SU-DHL-6 (cell line): Measurements from ENCODE around the gene CNOT1.

ENCODE experiments used
- H2AFZ ChIP-seq: fragments of 200-600 bp; sonication (generic); 2 replicates; pipeline ENCODE4 v1.6.1; 2014; ENCODE audit warnings: low read depth, mild to moderate bottlenecking, moderate library complexity, mixed read lengths, antibody characterized with exemption, low read length; ENCODE audit not compliant: severe bottlenecking
- H3F3A ChIP-seq: fragments of 200-600 bp; shearing (Covaris generic); 2 replicates; pipeline ENCODE4 v1.6.0; 2016; ENCODE audit warnings: antibody characterized with exemption, mild to moderate bottlenecking; ENCODE audit not compliant: insufficient read depth
- H3K27ac ChIP-seq: fragments of 200-600 bp; sonication (generic); 2 replicates; pipeline ENCODE4 v1.5.1; 2016; ENCODE audit warnings: low read depth, mild to moderate bottlenecking, low read length, moderate library complexity, mixed read lengths
- H3K27me3 ChIP-seq: fragments of 200-600 bp; sonication (generic), shearing (Covaris generic); 2 replicates; pipeline ENCODE4 v1.6.0; 2014; ENCODE audit warnings: mild to moderate bottlenecking, low read length
- H3K36me3 ChIP-seq: fragments of 200-600 bp; sonication (generic); 2 replicates; pipeline ENCODE4 v1.6.1; 2014; ENCODE audit warnings: mild to moderate bottlenecking, low read length, mixed read lengths
- H3K4me2 ChIP-seq: fragments of 300-600, 200-600 bp; shearing (Covaris generic), sonication (generic); 2 replicates; pipeline ENCODE4 v1.6.0; 2014; ENCODE audit warnings: low read length, low read depth, mild to moderate bottlenecking; ENCODE audit not compliant: poor library complexity, severe bottlenecking
- H3K4me3 ChIP-seq: fragments of 200-600 bp; sonication (generic); 2 replicates; pipeline ENCODE4 v1.5.1; 2014; ENCODE audit warnings: antibody characterized with exemption, low read length, mild to moderate bottlenecking, mixed read lengths; ENCODE audit not compliant: insufficient read depth, poor library complexity, severe bottlenecking
- H3K79me2 ChIP-seq: fragments of 200-600 bp; sonication (generic); 2 replicates; pipeline ENCODE4 v1.6.1; 2014; ENCODE audit warnings: mild to moderate bottlenecking, low read length, moderate library complexity; ENCODE audit not compliant: insufficient read depth
- H3K9ac ChIP-seq: fragments of 200-600 bp; sonication (generic); 2 replicates; pipeline ENCODE4 v1.7.0; 2014; ENCODE audit warnings: mild to moderate bottlenecking, low read length
- H3K9me2 ChIP-seq: fragments of 200-600 bp; sonication (generic); replicated peaks from 2 replicates; pipeline ENCODE4 v1.6.1; 2014; ENCODE audit warnings: low read length; ENCODE audit not compliant: insufficient read depth
- H3K9me3 ChIP-seq: fragments of 200-600 bp; sonication (generic); 2 replicates; pipeline ENCODE4 v1.6.1; 2014; ENCODE audit warnings: low read length, mixed read lengths; ENCODE audit not compliant: insufficient read depth
- H4K20me1 ChIP-seq: fragments of 200-600 bp; sonication (generic); 2 replicates; pipeline ENCODE4 v1.6.1; 2014; ENCODE audit warnings: low read depth, mild to moderate bottlenecking, antibody characterized with exemption, low read length, moderate library complexity, mixed read lengths
- EZH2phosphoT487 ChIP-seq: fragments of 200-600 bp; sonication (generic), shearing (Covaris generic); conservative IDR thresholded peaks from 2 replicates; pipeline ENCODE4 v1.6.1; 2018; ENCODE audit warnings: mild to moderate bottlenecking, antibody characterized with exemption, low read length, moderate library complexity, mixed read lengths
- TF ChIP-seq, protein P1 (sequence below): fragments of 200-600 bp; sonication (generic); IDR thresholded peaks from one replicate; pipeline ENCODE4 v1.5.1; 2017; ENCODE audit warnings: antibody characterized with exemption, mild to moderate bottlenecking, low read length, moderate library complexity; ENCODE audit not compliant: insufficient read depth, poor library complexity, severe bottlenecking

The CNOT1 gene

DNA sequence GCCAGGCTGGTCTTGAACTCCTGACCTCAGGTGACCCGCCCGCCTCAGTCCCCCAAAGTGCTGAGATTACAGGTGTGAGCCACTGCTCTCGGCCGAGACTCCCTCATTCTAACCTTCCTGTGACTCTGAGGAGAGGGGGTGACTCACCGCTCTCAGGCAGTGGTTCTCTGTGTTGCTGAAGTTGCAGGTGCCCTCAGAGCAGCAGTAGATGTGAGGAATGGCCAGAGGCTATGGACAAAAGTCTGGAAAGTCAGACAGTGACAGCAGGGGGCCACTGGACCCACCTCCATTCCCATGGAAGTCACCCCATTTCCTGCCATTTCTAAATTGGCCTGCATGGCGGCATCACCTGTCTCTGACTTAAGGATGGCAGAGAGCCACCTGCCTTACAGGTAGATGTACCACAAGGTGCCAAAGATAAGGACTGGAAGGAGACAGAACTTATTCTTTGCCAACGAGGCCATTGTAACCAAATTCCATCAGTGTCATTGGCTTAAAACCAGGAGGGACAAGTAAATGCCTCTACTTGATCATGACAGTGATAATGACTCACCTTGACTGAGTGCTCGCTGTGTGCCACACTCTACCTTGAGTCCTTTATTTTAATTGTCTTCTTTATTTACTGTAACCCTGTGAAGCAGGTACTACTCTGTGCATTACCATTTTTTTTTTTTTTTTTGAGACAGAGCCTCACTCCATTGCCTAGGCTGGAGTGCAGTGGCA lies 15.3 kb upstream of the CNOT1 start:
- Histone ChIP-seq H3K9me3 (no peaks in the 10 kb centered on the region), H3K79me2 (no peaks in the 10 kb centered on the region), H3K4me2 (no peak overlapping the region), H3K27me3 (no peaks in the 10 kb centered on the region), H3K4me3 (no peak overlapping the region), H2AFZ (no peak overlapping the region), H4K20me1 (no peaks in the 10 kb centered on the region), H3K9me2 (no peaks in the 10 kb centered on the region), H3F3A (no peaks in the 10 kb centered on the region), H3K27ac (no peak overlapping the region), H3K36me3 (no peaks in the 10 kb centered on the region), H3K9ac (no peak overlapping the region)
- TF ChIP-seq EZH2phosphoT487: no peak
- TF ChIP-seq, protein P1, sequence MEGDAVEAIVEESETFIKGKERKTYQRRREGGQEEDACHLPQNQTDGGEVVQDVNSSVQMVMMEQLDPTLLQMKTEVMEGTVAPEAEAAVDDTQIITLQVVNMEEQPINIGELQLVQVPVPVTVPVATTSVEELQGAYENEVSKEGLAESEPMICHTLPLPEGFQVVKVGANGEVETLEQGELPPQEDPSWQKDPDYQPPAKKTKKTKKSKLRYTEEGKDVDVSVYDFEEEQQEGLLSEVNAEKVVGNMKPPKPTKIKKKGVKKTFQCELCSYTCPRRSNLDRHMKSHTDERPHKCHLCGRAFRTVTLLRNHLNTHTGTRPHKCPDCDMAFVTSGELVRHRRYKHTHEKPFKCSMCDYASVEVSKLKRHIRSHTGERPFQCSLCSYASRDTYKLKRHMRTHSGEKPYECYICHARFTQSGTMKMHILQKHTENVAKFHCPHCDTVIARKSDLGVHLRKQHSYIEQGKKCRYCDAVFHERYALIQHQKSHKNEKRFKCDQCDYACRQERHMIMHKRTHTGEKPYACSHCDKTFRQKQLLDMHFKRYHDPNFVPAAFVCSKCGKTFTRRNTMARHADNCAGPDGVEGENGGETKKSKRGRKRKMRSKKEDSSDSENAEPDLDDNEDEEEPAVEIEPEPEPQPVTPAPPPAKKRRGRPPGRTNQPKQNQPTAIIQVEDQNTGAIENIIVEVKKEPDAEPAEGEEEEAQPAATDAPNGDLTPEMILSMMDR: no peak

DNA sequence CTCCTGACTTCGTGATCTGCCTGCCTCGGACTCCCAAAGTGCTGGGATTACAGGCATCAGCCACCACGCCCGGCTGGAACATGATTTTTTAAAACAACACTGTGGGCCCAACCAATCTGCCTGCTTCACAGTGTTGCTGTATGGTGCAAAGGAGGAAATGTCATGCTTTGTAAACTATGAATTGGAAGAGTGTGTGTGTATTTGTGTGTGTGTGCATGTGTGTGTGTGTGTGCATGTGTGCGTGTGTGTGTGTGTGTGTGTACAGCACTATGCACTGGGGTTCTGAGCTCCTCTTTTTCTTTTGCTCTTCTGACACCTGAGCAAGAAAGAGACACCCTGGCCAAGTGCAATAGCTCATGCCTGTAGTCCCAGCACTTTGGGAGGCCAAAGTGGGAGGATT lies 14.5 kb upstream of the CNOT1 start:
- TF ChIP-seq, protein P1: no peak
- no peak for TF ChIP-seq EZH2phosphoT487

DNA sequence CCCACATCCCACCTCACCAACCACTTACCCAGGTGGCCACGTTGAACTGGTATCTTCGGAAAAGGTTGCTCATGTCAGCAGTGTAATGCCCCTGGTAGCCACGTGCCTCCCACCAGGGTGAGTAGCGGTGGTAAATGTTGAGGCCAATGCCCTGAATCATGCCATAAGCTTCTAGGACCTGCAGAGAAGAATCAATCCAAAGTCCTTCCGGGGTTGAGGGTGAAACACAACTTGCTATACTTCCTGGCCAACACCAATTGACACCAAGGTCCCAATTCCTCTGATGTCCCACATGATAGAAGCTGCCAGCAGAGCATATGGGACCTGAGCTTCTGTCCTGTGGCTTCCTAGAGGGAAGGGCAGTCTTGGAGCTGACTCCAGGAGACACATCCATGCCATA lies 11.3 kb upstream of the CNOT1 start:
- no peak overlapping the region for H2AFZ ChIP-seq
- H3K36me3 ChIP-seq: no peaks in the 10 kb centered on the region
- H3K27me3 ChIP-seq: no peaks in the 10 kb centered on the region
- H3K4me2 ChIP-seq: no peak overlapping the region
- no peak overlapping the region for H3K9ac ChIP-seq
- no peak overlapping the region for H3K4me3 ChIP-seq
- H3K79me2 ChIP-seq: no peaks in the 10 kb centered on the region
- no peaks in the 10 kb centered on the region for H3F3A ChIP-seq
- no peaks in the 10 kb centered on the region for H3K9me3 ChIP-seq
- no peaks in the 10 kb centered on the region for H4K20me1 ChIP-seq
- no peaks in the 10 kb centered on the region for H3K9me2 ChIP-seq
- H3K27ac ChIP-seq: no peak overlapping the region
- TF ChIP-seq, protein P1: no peak
- TF ChIP-seq EZH2phosphoT487: no peak

More for the DNA sequence above, 14.5 kb upstream of the CNOT1 start:
- no peaks in the 10 kb centered on the region for H3K9me2 ChIP-seq
- no peaks in the 10 kb centered on the region for H3K79me2 ChIP-seq
- H3K9ac ChIP-seq: no peak overlapping the region
- no peak overlapping the region for H3K4me3 ChIP-seq
- H4K20me1 ChIP-seq: no peaks in the 10 kb centered on the region
- H3F3A ChIP-seq: no peaks in the 10 kb centered on the region
- no peak overlapping the region for H3K27ac ChIP-seq
- H3K36me3 ChIP-seq: no peaks in the 10 kb centered on the region
- no peak overlapping the region for H2AFZ ChIP-seq
- H3K9me3 ChIP-seq: no peaks in the 10 kb centered on the region
- no peak overlapping the region for H3K4me2 ChIP-seq
- H3K27me3 ChIP-seq: no peaks in the 10 kb centered on the region
